Superior temporal gyrus (tissue), 1 donor: ENCODE results near the gene MYO19.
"Not testable (repeated sequence)": the region's sequence is repeated elsewhere in the genome, so short reads cannot be mapped to it uniquely, and the experiment has no call there.

Experiments
- DNase-seq: peaks from one replicate; pipeline ENCODE4 v3.0.0-alpha.2; 2016; ENCODE audit errors: extremely low spot score

MYO19 gene

DNA sequence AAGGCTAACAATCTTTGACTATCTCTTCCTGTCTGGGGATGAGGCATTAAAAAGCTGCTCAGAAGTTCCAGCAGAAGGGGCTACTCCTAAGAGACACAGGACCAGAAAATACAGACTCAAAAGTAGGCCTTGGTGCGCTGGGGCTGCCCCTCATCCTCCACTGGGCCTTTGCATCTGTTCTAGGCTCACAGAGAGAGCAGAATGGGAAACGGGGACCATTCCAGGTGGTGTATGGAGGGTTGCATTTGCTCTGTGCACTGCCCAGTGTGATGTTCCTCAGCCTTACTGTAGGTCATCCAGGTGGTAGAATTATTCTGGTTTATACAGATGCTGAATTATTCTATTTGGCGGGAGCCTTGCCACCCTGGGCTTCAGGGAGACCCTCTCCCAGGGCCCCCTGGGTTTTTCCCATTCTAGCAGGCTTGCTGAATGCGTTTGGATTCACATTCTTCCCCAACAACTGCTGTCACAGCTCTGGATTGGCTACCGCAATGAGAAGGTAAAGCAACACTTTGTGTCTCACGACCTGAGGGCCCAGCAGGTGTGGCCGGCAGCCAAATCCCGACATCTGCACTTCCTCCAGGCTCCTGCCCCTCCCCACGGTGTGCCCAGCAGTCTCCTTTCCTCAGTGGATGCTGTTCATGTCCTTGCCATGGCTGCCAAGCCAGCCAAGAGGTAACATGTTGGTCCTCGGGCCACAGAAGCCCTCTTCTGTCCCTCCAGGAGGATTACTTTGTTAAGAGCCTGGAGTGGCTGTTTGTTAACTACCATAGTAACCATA is 73.1 kb downstream of the MYO19 start:
- DNase-seq = no peak

DNA sequence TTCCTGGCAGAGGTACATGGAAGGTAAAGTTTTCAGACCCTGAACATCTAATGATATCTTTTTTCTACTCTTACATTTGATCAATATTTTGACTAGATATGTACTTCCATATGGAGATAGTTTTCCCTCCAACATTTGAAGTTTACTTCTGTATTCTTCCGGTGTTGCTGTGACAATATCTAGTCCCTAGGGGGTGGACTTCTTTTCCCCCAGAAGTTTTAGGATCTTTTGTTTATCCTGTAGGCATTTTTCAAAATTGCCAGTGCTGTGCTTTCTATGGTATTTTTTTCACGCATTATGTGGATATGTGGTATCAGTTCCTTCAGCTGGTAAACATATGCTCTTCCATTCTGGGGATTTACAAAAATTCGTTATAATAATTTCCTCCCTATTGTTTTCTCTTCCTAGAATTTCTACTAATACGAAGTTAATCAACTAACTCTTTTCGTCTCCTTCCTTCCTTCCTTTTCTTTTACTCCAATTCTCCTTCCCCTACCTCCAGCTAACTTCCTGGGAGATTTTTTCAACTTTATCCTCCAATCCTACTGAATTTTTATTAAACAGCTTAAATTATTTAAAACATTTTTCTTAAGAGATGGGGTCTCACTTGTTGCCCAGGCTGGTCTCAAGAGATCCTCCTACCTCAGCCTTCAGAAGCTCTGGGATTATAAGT is 74.3 kb downstream of the MYO19 start:
- no peak for DNase-seq

DNA sequence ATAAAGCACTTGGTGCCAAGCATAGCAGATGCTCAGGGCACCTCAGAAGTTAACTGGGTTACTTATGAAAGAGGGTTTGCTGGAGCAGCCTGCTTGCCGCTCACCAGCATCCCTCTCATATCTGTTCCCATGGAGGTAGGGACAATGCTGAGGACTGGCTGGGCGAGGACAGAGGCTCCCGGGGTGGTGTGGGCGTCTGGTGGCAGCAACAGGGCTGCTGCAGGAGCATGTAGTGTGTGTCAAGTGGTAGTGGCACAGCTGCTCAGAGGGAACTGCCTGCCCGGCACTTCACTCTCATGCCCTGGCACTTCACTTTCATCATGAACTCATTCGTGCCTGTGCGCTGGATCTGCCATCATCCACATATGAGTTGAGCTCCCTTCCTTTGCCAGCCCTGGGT is 75.1 kb downstream of the MYO19 start:
- no peak for DNase-seq

DNA sequence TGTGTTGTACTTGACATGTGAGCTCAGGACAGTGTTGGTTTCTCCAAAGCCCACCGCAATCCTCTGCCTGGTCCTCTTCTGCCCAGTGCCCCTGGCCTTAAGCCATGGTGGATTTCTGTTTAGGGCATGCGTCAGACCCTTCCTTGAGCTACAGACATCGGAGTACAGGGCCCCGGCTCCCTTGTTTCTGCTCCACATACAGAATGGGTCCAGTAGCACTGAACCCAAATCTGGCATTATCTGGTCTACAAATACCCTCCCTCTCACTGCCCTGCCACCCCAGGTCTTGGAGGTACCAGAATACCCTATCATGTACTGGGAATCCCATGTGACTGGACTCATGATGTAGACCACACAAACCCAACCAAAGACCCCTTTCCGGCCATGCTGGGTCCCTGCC is 75.6 kb downstream of the MYO19 start:
- DNase-seq = no peak

DNA sequence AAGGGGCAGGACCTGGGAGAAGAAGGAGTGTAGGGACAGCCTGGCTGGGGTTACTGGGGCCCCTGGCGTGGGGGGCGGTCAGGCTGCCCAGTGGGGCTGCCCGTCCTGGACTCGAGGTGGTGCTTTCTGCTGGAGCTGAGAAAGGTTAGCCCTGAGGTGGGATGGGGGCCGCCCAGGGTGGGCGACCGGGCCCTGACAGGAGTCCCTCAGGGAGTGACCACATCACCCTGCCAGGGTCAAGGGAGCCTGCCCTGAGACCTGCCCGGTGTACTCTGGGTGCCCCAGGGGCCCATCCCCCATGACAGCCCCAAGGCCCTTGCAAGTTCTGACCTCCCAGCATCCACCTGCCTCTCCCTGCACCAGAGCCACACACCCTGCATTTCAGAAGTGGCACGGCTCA is 77.0 kb downstream of the MYO19 start:
- not testable (repeated sequence) for DNase-seq

DNA sequence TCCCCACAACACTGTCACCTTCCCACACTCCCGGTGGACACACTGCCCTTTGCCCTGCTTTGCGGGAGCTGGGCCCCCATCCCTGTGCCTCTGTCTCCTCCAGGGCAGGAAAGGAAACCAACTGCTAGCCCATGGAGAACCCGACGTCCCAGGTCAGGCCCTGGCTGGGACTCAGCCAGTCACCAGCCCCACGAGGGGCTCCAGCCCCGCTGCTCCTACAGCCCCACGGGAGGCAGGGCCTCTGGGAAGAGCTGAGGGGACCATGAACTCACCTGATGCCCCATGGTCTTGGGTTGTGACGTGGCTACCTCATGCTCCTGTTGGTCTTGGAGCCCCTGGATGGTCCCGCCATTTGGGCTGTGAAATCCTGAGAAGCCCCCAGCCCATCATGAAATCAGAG is 81.8 kb downstream of the MYO19 start:
- DNase-seq = not testable (repeated sequence)

DNA sequence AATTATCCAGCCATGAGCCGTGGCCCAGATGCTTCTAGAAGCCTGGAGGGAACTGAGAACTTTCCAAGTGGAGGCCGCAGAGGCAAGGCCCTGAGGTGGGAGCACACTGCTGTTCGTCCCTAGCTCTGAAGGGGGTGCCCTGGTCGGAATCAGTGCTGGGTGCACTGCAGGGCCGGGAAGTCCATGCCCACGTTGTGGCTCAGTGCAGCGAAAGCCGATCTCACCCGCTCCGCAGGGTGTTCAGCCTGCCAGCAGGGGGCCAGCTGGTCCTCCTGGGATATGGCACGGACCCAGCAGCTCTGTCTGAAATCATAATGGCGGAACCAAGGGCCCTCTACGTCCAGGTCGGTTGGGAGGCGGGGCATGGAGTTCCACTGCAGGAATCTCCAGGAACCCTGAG is 84.7 kb downstream of the MYO19 start:
- not testable (repeated sequence) for DNase-seq
